ENCODE measurements around the gene RAB21. TPM values are rescaled to one million over a fixed set of nuclear protein-coding genes. Genes with fewer than 3 reads are reported as not detected.

RAB21 gene
- total and polyA plus RNA-seq, 7 donors, result 7.8 to 27.0 (median 18.3) TPM

GRCh38 chr12:71838676-71839075 lies 84.0 kb downstream of the RAB21 start:
- no peak for DNase-seq
- Histone ChIP-seq H3K4me1 (peaks cover 0 to 36% (median 24%) of the 10 kb centered on the region in 4 donors), H3K27me3 (no peaks in the 10 kb centered on the region), H3K27ac (peak overlapping the region; percentile 84 to 96 (median 94)), H3K9me3 (no peaks in the 10 kb centered on the region), H3K4me3 (peak overlapping the region in 3 of 4 donors; percentile 56 to 75 (median 72)), H3K36me3 (no peaks in the 10 kb centered on the region)
- 90 to 94% methylated on average over 6 of the region's 6 CpGs for WGBS, 2 donors
- TF ChIP-seq CTCF (IDR thresholded peaks at IDR 0.05), result no peak
- no peak for TF ChIP-seq POLR2A (IDR thresholded peaks at IDR 0.05)
- no peak for TF ChIP-seq POLR2AphosphoS5 (IDR thresholded peaks at IDR 0.05)
- TF ChIP-seq EP300 (IDR thresholded peaks at IDR 0.05), result no peak
- intact Hi-C loops (cut with DNase I), result loop anchor here (2.0 to 5.0 kb wide), 2 partner anchors 58 to 176 kb away; partner anchors contain the start of genes THAP2 and ZFC3H1

- intact Hi-C loops (cut with DNase I), result loop anchor here (1.0 kb wide), 1 partner anchor 86 kb away; the partner anchor contains the start of gene RAB21
- no peaks in the 10 kb centered on the region for H3K36me3 ChIP-seq
- H3K27ac ChIP-seq, result peak overlapping the region; percentile 84 to 96 (median 94)
- H3K4me3 ChIP-seq, result peak overlapping the region; percentile 56 to 75 (median 71)
- no peaks in the 10 kb centered on the region for H3K27me3 ChIP-seq
- no peak for DNase-seq
- H3K9me3 ChIP-seq, result no peaks in the 10 kb centered on the region
- peaks cover 0 to 44% (median 34%) of the 10 kb centered on the region in 4 donors for H3K4me1 ChIP-seq
- TF ChIP-seq POLR2A (IDR thresholded peaks at IDR 0.05) (no peak), POLR2AphosphoS5 (IDR thresholded peaks at IDR 0.05) (no peak), EP300 (IDR thresholded peaks at IDR 0.05) (no peak), CTCF (IDR thresholded peaks at IDR 0.05) (no peak)
- 0 to 2% methylated on average over 20 of the region's 20 CpGs for WGBS, 2 donors
These were observed 85.7 kb downstream of the RAB21 start for GRCh38 chr12:71840231-71840847.

- 74 to 91% methylated on average over 3 of the region's 3 CpGs for WGBS, 2 donors
- H3K27me3 ChIP-seq, result no peaks in the 10 kb centered on the region
- TF ChIP-seq CTCF (IDR thresholded peaks at IDR 0.05) (peak in 3 of 4 experiments; percentile 27 to 46 (median 37)), POLR2AphosphoS5 (IDR thresholded peaks at IDR 0.05) (no peak)
- no peaks in the 10 kb centered on the region for H3K36me3 ChIP-seq
- peaks cover 0 to 61% (median 46%) of the 10 kb centered on the region in 4 donors for H3K4me1 ChIP-seq
- intact Hi-C loops (cut with DNase I), result no loop called here
- DNase-seq, result no peak
- H3K9me3 ChIP-seq, result no peaks in the 10 kb centered on the region
- peak overlapping the region in 1 of 4 donors; percentile 12 for H3K27ac ChIP-seq
- H3K4me3 ChIP-seq, result no peak overlapping the region
These were observed 91.8 kb downstream of the RAB21 start for GRCh38 chr12:71846322-71846940.

- no peaks in the 10 kb centered on the region for H3K27me3 ChIP-seq
- intact Hi-C loops (cut with DNase I), result no loop called here
- DNase-seq, result no peak
- no peak overlapping the region for H3K4me3 ChIP-seq
- no peak overlapping the region for H3K27ac ChIP-seq
- TF ChIP-seq EP300 (IDR thresholded peaks at IDR 0.05) (no peak), POLR2AphosphoS5 (IDR thresholded peaks at IDR 0.05) (no peak), CTCF (IDR thresholded peaks at IDR 0.05) (no peak), POLR2A (IDR thresholded peaks at IDR 0.05) (no peak)
- H3K36me3 ChIP-seq, result no peaks in the 10 kb centered on the region
- H3K4me1 ChIP-seq, result peaks cover 0 to 47% (median 39%) of the 10 kb centered on the region in 4 donors
- H3K9me3 ChIP-seq, result peaks cover 0 to 3% (median 0%) of the 10 kb centered on the region in 4 donors
These were observed 93.5 kb downstream of the RAB21 start for GRCh38 chr12:71848212-71848611.

Data from sigmoid colon (tissue), 7 donors.